Stimulated activated CD4-positive, alpha-beta T cell treated with anti-CD3 and anti-CD28 coated beads, TNF-alpha, amount 100 ng/mL, for 1 hour (primary cell): ENCODE results near the gene ANKS1B.

Source experiments
- DNase-seq, 3 donors: peaks; one replicate each; pipeline ENCODE4 v3.0.0-alpha.2; 2020; ENCODE audit warnings: low read depth in 3 of 3, low spot score in 1 of 3

Gene ANKS1B

DNA sequence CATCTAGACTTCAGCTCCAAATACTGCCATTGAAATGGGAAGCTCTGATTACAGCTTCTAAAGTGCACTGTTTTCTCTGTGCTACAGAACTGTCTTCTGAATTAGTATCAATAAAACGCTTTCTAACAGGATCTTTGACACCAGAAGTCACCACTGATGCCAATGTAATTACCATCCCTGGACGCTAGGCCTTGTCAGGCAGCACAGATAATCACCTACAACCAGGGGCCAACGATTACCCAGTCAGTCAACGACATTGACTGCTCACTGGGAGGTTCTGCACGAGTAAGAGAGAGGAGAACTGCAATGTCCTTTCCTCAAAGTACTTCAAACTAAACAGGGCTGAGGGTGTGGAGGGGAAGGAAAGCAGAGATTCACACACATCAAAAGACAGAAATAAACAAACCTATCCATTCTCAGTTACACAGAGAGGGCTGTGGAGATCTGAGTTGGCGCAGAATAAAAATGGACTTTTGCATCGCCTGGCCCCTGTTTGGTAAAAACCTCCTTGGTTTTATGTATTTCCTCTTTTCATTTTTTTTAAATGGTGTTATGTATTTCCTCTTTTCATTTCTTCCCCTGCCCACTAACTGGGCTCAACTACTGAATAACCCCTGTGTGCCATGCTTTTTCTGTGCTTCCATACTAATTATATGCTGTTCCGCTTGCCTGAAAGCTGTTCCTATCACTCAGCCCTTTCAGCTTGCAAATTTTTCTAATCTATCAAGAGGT lies 847.4 kb downstream of the ANKS1B start:
- DNase-seq, result no peak

DNA sequence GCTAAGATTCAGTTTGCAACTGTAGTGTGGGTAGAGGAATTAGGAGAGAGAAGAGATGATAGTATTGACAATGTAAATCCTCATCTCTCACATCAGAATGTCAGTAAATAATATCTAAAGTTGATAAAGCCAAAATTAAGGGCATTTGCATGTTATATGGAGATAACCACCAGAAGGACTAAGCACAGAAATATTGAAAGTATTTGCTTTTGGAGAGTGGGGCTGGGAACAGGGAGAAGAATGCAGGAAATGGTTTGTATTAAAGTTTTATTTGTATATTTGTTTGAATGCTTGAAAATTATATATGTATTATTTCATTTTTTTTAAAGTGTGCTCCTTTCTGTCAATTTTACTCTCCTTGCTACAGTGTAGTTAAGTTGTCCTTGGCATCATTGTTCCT lies 848.2 kb downstream of the ANKS1B start:
- DNase-seq, result no peak

DNA sequence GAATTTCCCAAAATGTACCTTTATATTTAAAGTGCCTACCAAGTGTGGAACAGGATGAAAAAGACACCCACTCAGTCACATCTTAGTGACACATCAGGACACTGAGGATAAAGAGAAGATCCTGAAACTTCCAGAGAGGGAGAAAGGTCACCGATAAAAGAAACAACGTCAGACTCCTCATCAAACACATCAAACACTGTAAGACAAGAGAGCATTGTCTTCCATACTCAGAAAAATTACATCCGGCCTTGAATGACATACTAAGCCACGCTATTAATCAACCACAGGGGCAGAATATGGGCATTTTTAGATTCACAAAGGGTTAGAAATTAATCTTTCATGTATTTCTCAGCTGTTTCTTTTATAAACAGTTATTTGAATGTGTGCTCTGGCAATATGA lies 849.4 kb downstream of the ANKS1B start:
- no peak for DNase-seq

GRCh38 chr12:99133401-99133800 lies 851.3 kb downstream of the ANKS1B start:
- DNase-seq, result no peak

- DNase-seq, result no peak
Observed at GRCh38 chr12:99131751-99132199, 853.0 kb downstream of the ANKS1B start.

DNA sequence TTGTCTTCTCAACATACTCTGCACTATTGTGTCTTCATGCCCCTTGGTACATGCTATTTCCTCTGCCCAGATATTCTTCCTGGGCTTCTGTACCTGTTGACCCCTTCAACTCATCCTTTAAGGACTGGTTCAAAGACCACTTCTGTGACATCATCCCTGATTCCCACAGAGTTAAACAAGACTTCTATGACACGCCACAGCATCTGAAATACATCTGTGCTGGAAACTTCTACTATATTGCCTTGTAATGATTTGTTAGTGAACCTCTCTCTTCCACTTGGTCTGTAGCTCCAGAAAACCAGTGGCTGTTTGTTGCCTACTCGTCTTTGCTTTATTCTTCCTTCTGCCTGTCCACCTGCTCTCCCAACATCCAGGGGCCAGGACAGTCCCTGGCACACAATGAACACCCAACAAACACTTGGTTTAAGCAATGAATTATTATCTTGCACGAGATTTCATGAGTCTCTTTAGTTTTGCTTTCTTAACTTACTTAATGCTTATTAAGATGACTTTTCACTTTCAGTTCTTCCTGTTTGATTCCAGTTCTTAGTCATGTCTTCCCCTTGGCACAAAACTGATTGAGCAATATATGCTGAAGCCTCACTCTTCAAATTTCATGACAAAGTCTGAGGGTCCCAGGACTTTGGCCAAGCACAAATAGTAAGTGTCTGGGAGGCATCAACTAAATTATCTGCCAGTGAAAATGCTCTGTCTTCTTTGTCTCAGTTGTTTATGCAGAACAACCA lies 853.8 kb downstream of the ANKS1B start:
- no peak for DNase-seq

- no peak for DNase-seq
Observed at GRCh38 chr12:99128246-99128802, 856.4 kb downstream of the ANKS1B start.

DNA sequence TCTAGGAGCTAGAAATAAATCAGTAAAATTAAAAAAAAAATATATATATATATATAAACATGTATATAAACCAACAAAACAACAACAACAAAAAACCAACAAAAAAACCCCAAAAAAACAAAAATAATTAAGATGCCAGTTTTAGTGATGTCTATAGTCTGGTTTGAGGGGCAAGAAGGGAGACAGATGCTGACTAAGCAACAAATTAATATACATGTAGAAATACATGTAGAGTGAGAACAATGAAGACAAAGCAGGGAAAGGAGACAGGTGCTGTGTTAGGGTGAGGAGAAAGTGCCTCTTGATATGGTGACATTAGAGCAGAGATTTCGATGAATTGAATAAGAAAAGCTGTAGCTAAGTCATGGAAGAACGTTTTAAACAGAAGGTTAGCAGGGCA lies 861.8 kb downstream of the ANKS1B start:
- no peak for DNase-seq

GRCh38 chr12:99122496-99122895 lies 862.2 kb downstream of the ANKS1B start:
- DNase-seq, result no peak

GRCh38 chr12:99121546-99121945 lies 863.2 kb downstream of the ANKS1B start:
- DNase-seq, result no peak

GRCh38 chr12:99119943-99120342 lies 864.8 kb downstream of the ANKS1B start:
- no peak for DNase-seq

GRCh38 chr12:99119449-99119848 lies 865.3 kb downstream of the ANKS1B start:
- DNase-seq, result no peak

- DNase-seq, result no peak
Observed at GRCh38 chr12:99111600-99111999, 873.1 kb downstream of the ANKS1B start.

DNA sequence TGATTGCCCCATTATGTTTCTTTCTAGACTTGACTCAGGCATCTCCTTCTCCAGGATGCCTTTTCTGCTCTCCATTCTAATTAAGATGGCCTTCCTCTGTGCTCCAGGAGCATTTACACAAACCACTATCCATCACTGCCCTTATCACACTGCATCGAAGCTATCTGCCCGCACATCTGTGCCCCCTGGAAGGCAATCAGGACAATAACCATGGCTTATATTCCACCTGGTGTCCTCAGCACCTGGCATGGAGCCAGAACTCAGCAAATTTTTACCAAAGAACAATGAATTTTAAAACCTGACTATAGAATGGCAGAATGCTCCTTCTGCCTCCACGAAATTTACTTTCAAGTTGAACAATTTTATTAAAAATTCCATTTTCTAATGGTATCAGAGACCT lies 873.9 kb downstream of the ANKS1B start:
- DNase-seq, result no peak

DNA sequence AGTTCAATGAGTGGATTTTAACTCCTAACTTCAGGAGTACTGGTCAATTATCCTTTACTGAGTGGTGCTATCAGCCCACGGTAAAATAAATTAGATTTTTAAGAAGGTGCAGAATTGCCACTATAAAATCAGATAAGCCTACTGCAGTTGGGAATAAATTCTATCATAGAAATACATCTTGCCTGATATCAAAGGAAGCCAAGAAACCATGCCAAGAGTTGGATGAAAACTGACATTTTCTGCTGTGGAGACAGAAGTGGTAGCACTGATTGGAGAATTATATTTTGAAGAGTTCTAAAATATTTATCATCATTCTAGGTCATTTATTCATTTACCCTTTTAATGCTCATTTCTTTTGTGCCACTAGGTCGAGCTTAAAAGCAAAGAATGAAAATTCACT lies 874.5 kb downstream of the ANKS1B start:
- no peak for DNase-seq

DNA sequence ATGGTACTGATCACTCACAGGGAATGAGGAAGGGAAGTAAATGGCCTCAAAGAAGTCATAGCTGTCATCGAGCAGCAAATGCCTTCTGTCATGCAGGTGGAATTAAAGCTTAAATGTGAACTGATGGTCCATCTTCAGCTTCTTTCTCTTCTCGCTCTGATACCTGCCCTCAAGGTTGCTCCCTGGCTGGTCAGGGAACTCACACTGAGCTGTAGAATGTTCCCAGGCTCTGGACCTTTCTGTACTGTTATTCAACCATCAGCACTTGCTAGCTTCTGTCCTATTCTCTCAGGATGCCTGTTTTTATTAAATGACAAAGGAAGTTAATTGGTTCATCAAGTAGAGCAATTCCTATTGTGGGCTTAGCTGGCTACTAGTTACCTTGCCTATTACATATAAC lies 875.8 kb downstream of the ANKS1B start:
- DNase-seq, result no peak

DNA sequence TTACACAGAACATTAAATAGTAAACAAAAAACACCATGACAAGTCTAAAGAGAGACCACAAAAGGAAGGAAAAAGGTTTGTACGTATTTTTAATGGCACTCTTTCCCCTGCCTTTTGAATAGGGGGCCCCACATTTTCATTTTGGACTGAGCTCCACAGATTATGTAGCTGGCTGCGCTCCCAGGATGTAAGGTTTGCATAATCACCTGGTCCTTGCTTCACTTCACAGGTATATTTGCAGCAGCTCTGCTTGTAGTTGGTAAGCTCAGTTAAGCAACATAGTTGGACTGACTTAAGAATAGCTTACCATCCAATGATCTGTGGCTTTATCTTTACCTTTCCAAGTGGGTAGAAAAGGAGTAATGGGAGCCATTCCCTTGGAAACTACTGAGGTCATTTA lies 885.0 kb downstream of the ANKS1B start:
- DNase-seq, result no peak

DNA sequence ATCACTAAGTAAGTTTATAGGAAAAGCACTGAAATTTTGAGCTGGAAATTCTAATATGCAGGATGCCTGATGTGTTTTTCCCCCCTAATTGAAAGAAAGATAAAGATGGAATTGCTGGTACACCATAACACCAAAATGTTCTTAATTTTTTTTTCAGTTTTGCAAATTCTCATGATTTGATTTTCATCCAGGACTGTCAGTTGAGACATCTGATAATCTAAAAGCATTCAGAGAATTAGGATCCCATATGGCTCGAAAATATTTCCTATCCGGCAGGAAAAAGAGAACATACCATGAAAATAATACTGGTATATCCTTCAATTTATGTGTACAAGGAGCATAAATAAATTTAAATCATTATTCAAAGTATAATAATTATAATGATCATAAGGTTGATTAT lies 887.6 kb downstream of the ANKS1B start:
- DNase-seq, result no peak

DNA sequence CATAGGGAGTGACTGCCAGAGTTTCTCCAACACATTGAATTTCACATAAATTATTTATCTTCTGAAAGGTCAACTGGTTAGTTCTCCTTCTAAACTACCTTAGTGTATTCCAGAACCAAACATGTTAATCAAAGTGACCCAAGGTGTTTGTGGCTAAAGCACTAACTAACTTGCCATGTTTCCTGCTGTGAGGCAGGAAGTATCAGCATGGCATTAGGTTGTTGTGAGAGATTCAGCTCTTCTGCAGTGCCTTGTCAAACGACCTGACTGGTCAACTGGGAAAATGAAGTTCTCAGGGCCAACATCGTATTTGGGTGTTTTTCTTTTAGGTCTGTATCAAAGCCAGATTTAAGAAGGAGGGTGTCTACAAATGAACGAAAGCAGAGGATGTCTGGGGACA lies 891.6 kb downstream of the ANKS1B start:
- DNase-seq, result no peak

- no peak for DNase-seq
Observed at GRCh38 chr12:99092100-99092851, 892.5 kb downstream of the ANKS1B start.

- no peak for DNase-seq
Observed at GRCh38 chr12:99087278-99087677, 897.5 kb downstream of the ANKS1B start.

GRCh38 chr12:99079811-99080210 lies 904.9 kb downstream of the ANKS1B start:
- DNase-seq, result no peak
